NCI-H748 (cell line): ENCODE data around the gene COL15A1.

Experiments
- DNase-seq: peaks from one replicate; lab custom pipeline; 2025; ENCODE audit not compliant: unreplicated experiment; lab: John Stamatoyannopoulos, UW

Gene COL15A1

DNA sequence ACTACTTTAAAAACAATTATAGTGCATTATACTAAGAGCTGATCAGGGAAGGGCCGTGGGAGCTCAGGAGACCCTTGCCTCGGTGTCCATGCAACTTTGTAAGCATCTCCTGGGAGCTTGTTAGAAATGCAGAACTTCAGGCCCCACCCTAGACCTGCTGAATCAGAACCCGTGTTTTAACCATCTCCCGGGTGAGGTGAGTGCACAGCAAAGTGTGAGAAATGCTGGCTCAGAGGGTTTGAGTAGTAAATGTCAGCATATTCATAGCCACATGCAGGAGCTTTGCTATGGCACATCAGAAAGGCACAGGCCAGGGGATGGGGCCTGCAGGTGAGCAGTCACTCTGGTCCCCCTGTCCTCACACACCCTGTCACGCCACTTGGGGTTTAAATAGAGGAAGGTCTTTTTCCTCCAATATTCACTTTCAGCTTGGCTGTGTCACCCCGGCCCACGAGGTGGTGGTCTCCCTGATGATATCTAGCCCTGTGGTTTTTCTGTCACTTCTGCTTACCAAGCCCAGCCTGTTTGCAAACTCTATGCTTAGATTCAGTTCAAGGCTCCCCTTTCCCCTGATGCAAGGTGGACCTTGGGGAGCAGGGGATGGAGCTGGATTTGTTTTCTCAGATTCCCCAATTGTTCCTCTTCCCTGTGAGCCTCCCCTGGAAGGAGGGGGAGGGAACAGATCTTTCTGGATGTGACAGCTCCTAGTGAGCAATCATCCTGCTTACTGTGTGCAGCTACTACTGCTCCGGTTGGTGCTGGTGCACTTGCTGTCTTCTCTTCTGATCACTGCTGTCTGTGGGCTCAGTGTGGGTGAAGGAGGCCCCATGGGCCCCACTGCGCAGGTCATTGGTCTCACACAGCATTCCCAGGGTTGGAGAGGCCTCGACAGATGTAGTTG is 109.4 kb downstream of the COL15A1 start:
- DNase-seq = no peak

- DNase-seq = no peak
Observed at GRCh38 chr9:99054581-99054980, 110.9 kb downstream of the COL15A1 start.

GRCh38 chr9:99055384-99055783 is 111.7 kb downstream of the COL15A1 start:
- no peak for DNase-seq

DNA sequence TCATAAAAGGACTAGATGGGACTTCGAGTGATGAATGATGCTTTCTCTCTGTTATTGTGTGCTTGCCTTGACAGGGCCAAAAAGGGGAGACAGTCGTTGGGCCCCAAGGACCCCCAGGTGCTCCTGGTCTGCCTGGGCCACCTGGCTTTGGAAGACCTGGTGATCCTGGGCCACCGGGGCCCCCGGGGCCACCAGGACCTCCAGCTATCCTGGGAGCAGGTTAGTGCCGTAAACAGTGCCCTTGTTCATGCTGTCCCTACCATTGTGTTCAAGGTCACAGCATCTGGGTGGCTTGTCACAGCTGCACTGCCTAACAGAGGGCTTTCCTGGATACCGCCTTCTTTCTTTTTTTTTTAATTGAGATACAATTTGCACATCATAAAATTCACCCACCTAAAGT is 112.5 kb downstream of the COL15A1 start:
- DNase-seq = no peak

GRCh38 chr9:99056886-99057664 is 113.4 kb downstream of the COL15A1 start:
- no peak for DNase-seq

DNA sequence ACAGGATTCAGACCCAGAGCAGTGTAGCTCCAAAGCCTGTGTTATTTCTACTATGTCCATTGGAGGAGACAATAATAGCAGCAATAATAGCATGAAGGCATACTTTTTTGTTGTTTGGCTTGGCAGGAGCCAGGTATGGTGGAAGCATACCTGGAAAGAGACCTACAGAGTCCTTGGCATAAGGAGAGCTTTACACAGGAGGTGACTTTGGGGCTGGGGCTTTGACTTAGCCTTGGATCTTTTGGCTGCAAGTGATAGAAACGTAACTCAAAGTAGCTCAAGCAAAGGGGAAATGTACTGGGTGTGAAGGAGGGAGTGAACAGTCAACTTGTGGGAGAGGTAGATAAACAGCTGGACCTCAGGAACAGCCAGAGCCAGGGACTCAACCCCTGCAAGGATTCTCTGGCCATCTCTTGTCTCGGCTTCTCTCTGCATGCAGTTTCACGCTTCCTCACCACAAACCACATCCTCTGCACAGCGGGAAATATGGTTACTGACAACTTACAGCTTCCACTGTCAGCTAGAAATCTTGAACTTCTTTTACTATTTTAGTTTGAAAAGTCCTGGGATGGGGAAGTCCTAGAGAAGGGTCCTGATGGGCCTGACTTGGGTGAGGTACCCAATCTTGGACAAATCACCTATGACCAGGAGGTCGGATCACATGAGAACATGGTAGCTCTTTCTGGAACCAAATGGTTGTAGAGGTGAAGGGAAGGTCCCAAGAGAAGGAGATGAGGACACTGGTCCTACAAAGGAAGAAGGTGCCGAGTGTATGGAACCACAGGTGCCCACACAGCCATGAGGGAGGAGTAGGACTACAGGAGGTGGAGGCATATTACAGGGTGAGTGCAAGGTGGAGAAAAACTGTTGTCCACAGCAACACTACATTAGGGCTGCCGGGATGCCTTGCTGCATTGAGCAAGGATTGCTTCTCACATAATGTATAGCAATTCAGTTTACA is 114.2 kb downstream of the COL15A1 start:
- DNase-seq = no peak

DNA sequence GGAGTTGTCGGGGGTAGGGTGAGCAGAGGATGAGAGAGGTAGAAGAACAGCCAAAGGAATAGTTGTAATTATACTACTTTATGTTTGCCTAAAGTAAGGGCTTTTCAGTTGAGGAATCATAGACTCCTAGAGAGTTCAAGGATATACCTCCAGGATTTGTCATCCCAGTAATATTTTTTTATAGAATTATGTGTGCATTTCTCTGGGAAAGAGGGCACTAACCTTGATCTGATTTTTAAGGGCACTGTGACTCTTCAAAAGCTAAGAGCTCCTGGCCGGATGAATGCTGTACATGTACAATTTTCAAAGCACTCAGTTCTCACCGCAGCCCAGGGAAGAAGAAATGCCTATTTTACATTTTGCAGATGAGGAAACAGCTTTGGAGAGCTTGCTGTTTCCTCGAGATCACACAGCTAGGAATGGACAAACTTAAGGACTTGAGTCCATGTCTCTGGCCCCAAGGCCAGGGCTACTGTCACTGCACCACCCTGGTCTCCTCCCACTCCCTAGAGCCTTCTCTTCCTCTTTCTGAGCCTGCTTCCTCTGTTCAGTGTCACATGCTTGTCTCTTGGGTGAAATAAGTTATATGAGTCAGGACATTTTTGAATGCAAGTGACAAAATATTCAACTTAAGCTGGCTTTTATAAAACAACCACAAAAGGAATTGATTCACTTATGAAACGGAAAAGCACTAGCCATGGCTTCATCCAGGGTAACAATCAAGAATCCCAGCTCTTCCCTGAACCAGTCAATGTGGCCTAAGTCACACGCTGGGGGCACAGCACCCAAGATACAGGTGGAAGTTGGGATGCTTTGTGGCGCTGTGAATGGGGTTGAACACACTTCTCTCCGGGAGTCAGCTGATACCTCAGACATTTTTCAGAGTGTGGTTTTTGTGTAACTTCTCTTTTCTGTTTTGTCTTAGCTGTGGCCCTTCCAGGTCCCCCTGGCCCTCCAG is 115.5 kb downstream of the COL15A1 start:
- DNase-seq = no peak

DNA sequence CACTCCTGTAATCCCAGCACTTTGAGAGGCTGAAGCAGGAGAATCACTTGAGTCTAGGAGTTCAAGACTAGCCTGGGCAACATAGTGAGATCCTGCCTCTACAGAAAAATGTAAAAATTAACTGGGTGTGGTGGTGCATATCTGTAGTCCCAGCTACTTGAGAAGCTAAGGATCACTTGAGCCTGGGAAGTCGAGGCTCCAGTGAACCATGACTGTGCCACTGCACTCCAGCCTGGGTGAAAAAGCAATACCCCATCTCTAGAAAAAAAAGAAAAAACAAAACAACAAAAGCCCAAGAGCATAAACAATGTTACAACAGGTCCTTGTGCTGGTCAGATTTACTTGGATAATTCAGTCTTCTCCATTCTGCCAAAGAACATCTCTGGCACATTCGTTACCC is 116.9 kb downstream of the COL15A1 start:
- no peak for DNase-seq

DNA sequence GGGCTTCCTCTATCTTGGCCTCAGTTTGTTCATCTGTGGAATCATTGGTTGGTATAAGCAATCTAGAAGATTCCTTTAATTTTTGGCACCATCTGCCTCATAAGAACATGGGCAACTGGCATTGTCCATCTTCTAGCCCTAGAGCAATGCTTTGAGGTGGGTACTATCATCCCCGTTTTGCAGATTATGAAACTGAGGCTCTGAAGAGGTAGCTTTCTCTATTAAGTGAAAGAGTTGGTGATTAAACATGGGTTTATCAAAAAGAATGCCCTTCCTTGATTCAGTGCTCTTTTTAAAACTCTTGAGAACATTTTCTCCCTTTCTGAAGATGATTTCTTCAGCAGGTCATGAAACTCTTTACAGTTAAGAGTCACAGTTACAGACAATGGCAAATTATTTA is 118.8 kb downstream of the COL15A1 start:
- DNase-seq = no peak

DNA sequence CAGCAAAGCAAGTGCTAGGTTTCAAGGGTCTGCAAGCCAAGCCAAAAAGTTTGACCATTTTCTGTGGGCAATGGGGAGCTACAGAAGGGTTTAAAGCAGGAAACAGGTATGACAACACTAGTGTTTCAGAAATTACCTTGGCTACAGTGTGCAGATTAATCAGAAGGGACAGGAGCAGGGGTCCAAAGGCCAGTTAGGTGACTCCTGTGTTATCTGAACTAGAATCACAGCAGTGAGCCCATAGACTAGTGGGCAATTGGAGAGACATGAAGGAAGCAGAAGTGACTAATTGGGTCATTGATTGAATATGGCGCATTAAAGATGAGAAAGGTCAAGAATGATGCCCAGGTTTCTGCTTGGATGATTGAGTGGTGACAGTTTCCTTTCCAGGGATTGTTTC is 119.8 kb downstream of the COL15A1 start:
- DNase-seq = no peak

DNA sequence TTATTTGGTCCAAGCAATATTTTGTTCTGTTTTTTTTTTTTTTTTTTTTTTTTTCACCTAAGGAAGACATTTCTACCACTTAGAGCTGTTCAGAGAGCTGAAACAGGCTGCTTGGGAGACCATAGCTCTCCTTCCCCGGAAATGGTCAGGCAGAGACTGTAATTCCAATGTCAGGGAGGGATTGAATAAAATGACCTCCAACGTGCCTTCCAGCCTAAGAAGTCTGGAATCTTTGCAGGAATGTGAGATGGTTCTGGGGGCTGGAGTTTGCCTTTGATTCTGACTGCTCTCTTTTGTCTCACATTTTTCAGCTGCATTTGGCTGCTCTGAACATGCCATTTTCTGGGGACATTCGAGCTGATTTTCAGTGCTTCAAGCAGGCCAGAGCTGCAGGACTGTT is 122.9 kb downstream of the COL15A1 start:
- DNase-seq = no peak

DNA sequence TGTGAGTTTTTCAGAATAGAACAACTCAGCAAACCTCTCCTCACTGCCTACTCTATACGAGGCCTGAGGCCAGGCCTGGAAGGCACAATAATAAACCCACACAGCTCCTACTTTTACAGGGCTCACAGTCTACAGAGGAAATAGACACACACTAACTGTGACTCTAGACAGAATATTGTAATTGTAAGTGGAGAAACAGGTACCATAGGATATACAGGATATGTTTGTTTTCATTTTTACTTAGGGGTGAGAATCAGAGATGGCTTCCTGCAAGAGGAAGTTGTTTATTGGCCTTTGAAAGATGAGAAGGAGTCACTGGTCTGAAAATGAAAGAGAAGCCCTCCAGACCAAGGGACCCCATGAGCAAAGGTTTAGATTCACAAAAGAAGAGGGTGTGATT is 125.4 kb downstream of the COL15A1 start:
- DNase-seq = no peak

- peak; percentile 10 for DNase-seq
Observed at GRCh38 chr9:99069546-99069945, 125.8 kb downstream of the COL15A1 start.

GRCh38 chr9:99070681-99071080 is 127.0 kb downstream of the COL15A1 start:
- no peak for DNase-seq

GRCh38 chr9:99071313-99072039 is 127.8 kb downstream of the COL15A1 start:
- DNase-seq = no peak

DNA sequence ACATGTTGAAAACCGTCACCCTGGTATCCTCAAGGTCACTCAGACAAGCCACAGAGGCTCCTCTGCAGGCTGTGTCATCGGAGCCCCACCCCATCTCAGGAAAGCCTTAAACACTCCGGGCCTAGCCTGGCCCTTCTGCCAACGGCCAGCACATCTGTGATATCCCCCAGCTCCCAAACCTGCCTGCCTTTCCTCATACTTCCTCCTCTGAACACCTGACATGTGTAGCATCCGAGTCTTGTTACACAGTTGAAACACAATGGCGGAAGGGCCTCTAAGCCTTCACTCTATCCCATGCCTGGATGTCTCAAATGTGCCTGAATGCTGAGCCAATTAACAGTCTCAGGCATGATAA is 128.3 kb downstream of the COL15A1 start:
- no peak for DNase-seq

DNA sequence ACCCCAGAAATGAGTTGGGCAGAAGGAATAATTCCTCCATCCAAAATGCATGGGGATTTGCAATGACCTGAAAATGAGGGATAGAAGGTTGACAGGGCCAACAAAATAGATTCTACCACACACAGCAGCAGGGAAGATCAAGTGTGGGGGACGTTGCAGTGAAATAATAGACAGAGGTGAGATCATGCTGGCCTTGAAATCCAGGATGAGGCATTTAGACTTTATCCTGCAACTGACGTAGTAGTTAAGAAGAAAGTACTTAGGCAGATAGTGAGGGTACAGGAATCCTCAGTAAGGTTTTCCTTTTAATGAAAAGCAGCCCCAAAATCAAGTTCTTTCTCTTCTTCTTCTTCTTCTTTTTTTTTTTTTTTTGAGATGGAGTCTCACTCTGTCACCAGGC is 129.6 kb downstream of the COL15A1 start:
- DNase-seq = no peak

DNA sequence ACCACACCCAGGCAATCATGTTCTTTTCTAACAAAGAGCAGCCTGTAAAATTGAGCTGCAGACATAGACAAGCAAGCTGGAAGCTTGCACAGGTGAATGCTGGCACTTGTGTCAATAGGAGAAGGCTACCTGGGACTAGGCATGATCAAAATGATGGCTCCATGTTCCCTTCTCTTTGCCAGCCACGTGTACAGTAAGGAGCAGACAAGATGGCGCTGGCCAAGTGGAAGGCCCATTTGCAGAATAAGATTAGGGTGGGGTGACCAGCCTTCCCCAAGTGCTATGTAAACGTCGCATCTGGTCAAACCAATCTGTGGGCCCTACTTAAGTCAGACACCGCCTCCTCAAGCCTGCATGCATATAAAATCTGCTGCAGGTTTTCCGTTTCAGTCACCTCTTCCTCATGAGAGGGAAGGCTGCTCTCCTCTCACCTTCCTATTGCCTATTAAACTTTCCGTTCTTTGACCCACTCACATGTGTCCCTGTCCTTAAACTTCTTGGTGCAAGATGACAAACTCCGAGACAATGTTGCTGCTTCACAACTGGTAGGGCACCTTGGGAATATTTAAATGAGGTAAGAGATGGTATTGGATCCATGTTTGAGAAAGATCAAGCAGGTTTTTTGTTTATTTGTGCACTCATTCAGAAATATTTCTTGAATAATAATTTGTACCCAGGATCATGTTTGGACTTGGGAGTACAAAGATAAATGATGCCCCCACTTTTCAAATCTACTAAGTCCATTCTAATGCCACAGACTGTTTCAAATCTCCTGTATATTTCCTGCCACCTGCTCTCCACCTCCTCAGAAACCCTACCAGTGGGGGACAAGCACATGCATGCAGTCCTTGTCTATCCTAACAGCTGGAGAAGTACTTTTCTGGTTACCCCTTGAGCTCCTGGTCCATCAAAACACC is 130.5 kb downstream of the COL15A1 start:
- no peak for DNase-seq
